H1 (cell line): ENCODE measurements around the gene BTNL8. TPM values are rescaled to one million over a fixed set of nuclear protein-coding genes. Genes with fewer than 3 reads are reported as not detected.

Experiments
- BACH1 ChIP-seq: IDR thresholded peaks from 2 replicates; pipeline ENCODE4 v1.6.1; 2012; ENCODE audit warnings: low read length, improper control_type of control experiment
- CREB1 ChIP-seq: IDR thresholded peaks from 2 replicates; pipeline ENCODE4 v1.6.1; 2012; ENCODE audit warnings: inconsistent platforms
- NANOG ChIP-seq: IDR thresholded peaks from 2 replicates; pipeline ENCODE4 v1.6.1; 2011; ENCODE audit warnings: low read length, low read depth, mild to moderate bottlenecking, inconsistent platforms; ENCODE audit not compliant: insufficient read depth, poor library complexity, severe bottlenecking
- NRF1 ChIP-seq: IDR thresholded peaks from 2 replicates; pipeline ENCODE4 v1.6.1; 2011; ENCODE audit warnings: mild to moderate bottlenecking, low read depth, low read length, improper control_type of control experiment
- SIN3A ChIP-seq, 2 experiments: IDR thresholded peaks in 1 of 2; conservative IDR thresholded peaks in 1 of 2; 2 replicates each; pipeline ENCODE4 v1.6.1; 2011 to 2012; ENCODE audit warnings: low read length in 2 of 2, improper control_type of control experiment in 1 of 2, low read depth in 1 of 2, mild to moderate bottlenecking in 1 of 2
- USF2 ChIP-seq: IDR thresholded peaks from 2 replicates; pipeline ENCODE4 v1.6.1; 2011; ENCODE audit warnings: low read length, improper control_type of control experiment
- polyA plus RNA-seq, 7 experiments: library from polyadenylated mRNA; depleted of rRNA in 3 of 7; stranded (reverse) in 5 of 7; unstranded in 2 of 7; fragments of >200 nt in 5 of 7; fragments of 200-250 nt in 2 of 7; gene quantifications; 1 replicate in 5 of 7; 2 replicates in 1 of 7; 4 replicates in 1 of 7; pipeline versions ENCODE4 v1.2.1 to v1.2.3, GENCODE V29; 2011 to 2013; ENCODE audit warnings: missing spikeins in 2 of 7, mixed read lengths in 2 of 7
- total RNA-seq: library from RNA; stranded (reverse); fragmentation: NEBNext Ultra II Directional; extraction: Animal tissue kit (Norgen Biotek cat#: 25700); gene quantifications from 2 replicates; pipeline ENCODE4 v1.2.1, GENCODE V29; 2021

The BTNL8 gene
- total and polyA plus RNA-seq, 2 of the 8 experiments (the other 6 are each of a cell fraction or from before 2014, with no cell fraction given) = 0.32 to 0.48 TPM

DNA sequence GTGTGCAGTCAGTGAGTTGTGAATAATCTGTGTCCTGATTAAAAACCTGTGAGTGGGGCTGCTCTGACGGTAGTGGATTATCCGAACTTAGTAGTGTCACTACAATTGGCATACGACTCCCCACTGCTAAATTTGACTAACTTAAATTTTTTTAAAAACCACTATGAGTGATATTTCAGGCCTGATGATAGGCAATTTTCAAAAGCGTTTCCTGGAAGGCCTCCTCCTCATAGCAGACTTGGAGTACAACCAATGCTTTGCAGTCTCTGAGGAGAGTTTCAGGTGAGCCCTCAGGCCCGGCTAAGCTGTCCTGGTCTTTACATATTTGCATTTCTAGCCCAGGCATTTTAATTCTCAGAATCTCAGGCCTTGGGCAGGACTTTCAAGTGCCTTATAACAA, 10.8 kb downstream of the BTNL8 start (continued):
- TF ChIP-seq CREB1 (no peak), NANOG (no peak), SIN3A (conservative IDR thresholded peaks at IDR 0.05 in 1 of 2, IDR thresholded peaks at IDR 0.05 in 1 of 2; ENCODE audit: low read depth in 1 of 2, low read length in 2 of 2) (no peak), NRF1 (no peak), USF2 (no peak), BACH1 (no peak)
